Ovary (tissue), 3 donors: ENCODE measurements around the gene TMEM234.

Source experiments
- CTCF ChIP-seq, 3 donors: fragments of 450-650 bp in 2 of 3; fragments of 200-600 bp in 1 of 3; IDR thresholded peaks; one replicate each; pipeline versions ENCODE4 v1.5.1 to v1.8.0; 2016 to 2022; ENCODE audit warnings: antibody characterized with exemption in 3 of 3, mild to moderate bottlenecking in 1 of 3
- EP300 ChIP-seq: sonication (generic); formaldehyde crosslinking; IDR thresholded peaks from one replicate; pipeline ENCODE4 v1.6.1; 2017; ENCODE audit warnings: antibody characterized with exemption
- POLR2A ChIP-seq: fragments of 450-650 bp; IDR thresholded peaks from one replicate; pipeline ENCODE4 v1.6.1; 2017; ENCODE audit warnings: antibody characterized with exemption, mild to moderate bottlenecking, moderate library complexity
- donor health status: DM: no; HTN: no; CAD: no.

- no peak for TF ChIP-seq CTCF (IDR thresholded peaks at IDR 0.05)
- TF ChIP-seq POLR2A: no peak
- TF ChIP-seq EP300: no peak
Measured at GRCh38 chr1:32192220-32192948, 29.8 kb downstream of the TMEM234 start.
